ENCODE measurements around the gene PLXNA2. TPM values are rescaled to one million over a fixed set of nuclear protein-coding genes. Genes with fewer than 3 reads are reported as not detected.

PLXNA2 gene
- total and polyA plus RNA-seq, 2 donors (not counting 1 experiment from before 2014, with no cell fraction given) = 0.31 to 1.2 TPM

- Histone ChIP-seq H3K4me1 (ENCODE audit: control insufficient read depth in 2 of 2, insufficient read depth in 2 of 2, low read length in 2 of 2) (no peaks in the 10 kb centered on the region), H3K27ac (ENCODE audit: low read length in 2 of 2) (no peak overlapping the region), H3K4me2 (replicated peaks; ENCODE audit: low read depth, low read length, poor library complexity, severe bottlenecking) (no peak overlapping the region), H3K36me3 (replicated peaks in 1 of 2; ENCODE audit: control extremely low read depth in 1 of 2, control insufficient read depth in 1 of 2, extremely low read depth in 1 of 2, insufficient read depth in 2 of 2, low read length in 1 of 2) (no peaks in the 10 kb centered on the region), H3K9me3 (ENCODE audit: control extremely low read depth in 1 of 3, control insufficient read depth in 2 of 3, insufficient read depth in 1 of 3, low read length in 2 of 3) (no peaks in the 10 kb centered on the region), H3K9ac (ENCODE audit: low read length) (no peak overlapping the region), H2AFZ (ENCODE audit: insufficient read depth, low read depth, low read length, poor library complexity, severe bottlenecking) (no peak overlapping the region), H3K79me2 (ENCODE audit: control insufficient read depth, insufficient read depth, low read length) (no peaks in the 10 kb centered on the region), H3K4me3 (ENCODE audit: control extremely low read depth in 1 of 5, extremely low read depth in 1 of 5, insufficient read depth in 1 of 5, low read depth in 2 of 5, low read length in 4 of 5) (no peak overlapping the region), H4K20me1 (ENCODE audit: control insufficient read depth, insufficient read depth, low read length, poor library complexity, severe bottlenecking) (no peaks in the 10 kb centered on the region), H3K27me3 (replicated peaks in 1 of 4; ENCODE audit: control extremely low read depth in 1 of 4, control insufficient read depth in 3 of 4, insufficient read depth in 4 of 4, low read length in 3 of 4) (peaks cover 0 to 7% (median 0%) of the 10 kb centered on the region in 4 experiments)
- no peak overlapping the region for H3K4me3 Mint-ChIP-seq
- no peaks in the 10 kb centered on the region for H3K9me3 Mint-ChIP-seq (ENCODE audit: insufficient read depth)
- POLR2A ChIA-PET = no interaction called here
- WGBS (ENCODE audit: insufficient coverage) = 83% methylated on average over 1 of the region's 1 CpG
- DNase-seq (no peak), ATAC-seq (ENCODE audit: low read depth) (no peak)
- no peaks in the 10 kb centered on the region for H3K4me1 Mint-ChIP-seq
- TF ChIP-seq EZH2 (IDR thresholded peaks at IDR 0.05; ENCODE audit: borderline replicate concordance, insufficient read depth, low read depth, low read length, poor library complexity, severe bottlenecking) (no peak), CTCF (IDR thresholded peaks at IDR 0.05) (no peak)
- H3K27ac Mint-ChIP-seq = no peak overlapping the region
- peaks cover 22% of the 10 kb centered on the region for H3K27me3 Mint-ChIP-seq
- intact Hi-C loops (cut with micrococcal nuclease) = no loop called here
- CTCF ChIA-PET = no interaction called here
Measured at GRCh38 chr1:208221291-208221622, 22.9 kb downstream of the PLXNA2 start.

- H3K4me1 ChIP-seq (ENCODE audit: control insufficient read depth in 2 of 2, insufficient read depth in 2 of 2, low read length in 2 of 2) = no peaks in the 10 kb centered on the region
- H3K9me3 Mint-ChIP-seq (ENCODE audit: insufficient read depth) = no peaks in the 10 kb centered on the region
- H3K4me1 Mint-ChIP-seq = no peaks in the 10 kb centered on the region
- no peak overlapping the region for H3K4me3 Mint-ChIP-seq
- no peak overlapping the region for H3K9ac ChIP-seq (ENCODE audit: low read length)
- no peak overlapping the region for H3K4me3 ChIP-seq (ENCODE audit: control extremely low read depth in 1 of 5, extremely low read depth in 1 of 5, insufficient read depth in 1 of 5, low read depth in 2 of 5, low read length in 4 of 5)
- 23% methylated on average over 11 of the region's 15 CpGs for WGBS (ENCODE audit: insufficient coverage)
- no peaks in the 10 kb centered on the region for H3K79me2 ChIP-seq (ENCODE audit: control insufficient read depth, insufficient read depth, low read length)
- CTCF ChIA-PET = no interaction called here
- H4K20me1 ChIP-seq (ENCODE audit: control insufficient read depth, insufficient read depth, low read length, poor library complexity, severe bottlenecking) = no peaks in the 10 kb centered on the region
- ATAC-seq (ENCODE audit: low read depth) (no peak), DNase-seq (no peak)
- no peaks in the 10 kb centered on the region for H3K36me3 ChIP-seq (replicated peaks in 1 of 2; ENCODE audit: control extremely low read depth in 1 of 2, control insufficient read depth in 1 of 2, extremely low read depth in 1 of 2, insufficient read depth in 2 of 2, low read length in 1 of 2)
- POLR2A ChIA-PET = no interaction called here
- H3K27ac ChIP-seq (ENCODE audit: low read length in 2 of 2) = no peak overlapping the region
- intact Hi-C loops (cut with micrococcal nuclease) = no loop called here
- peaks cover 22% of the 10 kb centered on the region for H3K27me3 Mint-ChIP-seq
- no peak overlapping the region for H2AFZ ChIP-seq (ENCODE audit: insufficient read depth, low read depth, low read length, poor library complexity, severe bottlenecking)
- H3K4me2 ChIP-seq (replicated peaks; ENCODE audit: low read depth, low read length, poor library complexity, severe bottlenecking) = no peak overlapping the region
- no peak overlapping the region for H3K27ac Mint-ChIP-seq
- peaks cover 0 to 7% (median 0%) of the 10 kb centered on the region in 4 experiments for H3K27me3 ChIP-seq (replicated peaks in 1 of 4; ENCODE audit: control extremely low read depth in 1 of 4, control insufficient read depth in 3 of 4, insufficient read depth in 4 of 4, low read length in 3 of 4)
- TF ChIP-seq EZH2 (IDR thresholded peaks at IDR 0.05; ENCODE audit: borderline replicate concordance, insufficient read depth, low read depth, low read length, poor library complexity, severe bottlenecking) (no peak), CTCF (IDR thresholded peaks at IDR 0.05) (no peak)
- no peaks in the 10 kb centered on the region for H3K9me3 ChIP-seq (ENCODE audit: control extremely low read depth in 1 of 3, control insufficient read depth in 2 of 3, insufficient read depth in 1 of 3, low read length in 2 of 3)
Measured at GRCh38 chr1:208219659-208220282, 24.4 kb downstream of the PLXNA2 start.
